CD14-positive monocyte (primary cell): ENCODE measurements around the gene THSD7A. TPM values are rescaled to one million over a fixed set of nuclear protein-coding genes. Genes with fewer than 3 reads are reported as not detected.

Experiments used
- DNase-seq, 3 donors: peaks; one replicate each; pipeline ENCODE4 v3.0.0-alpha.2; 2011 to 2022
- H2AFZ ChIP-seq: 2 replicates; pipeline ENCODE4 v1.6.0; 2012; ENCODE audit warnings: mild to moderate bottlenecking, low read depth, low read length, inconsistent platforms; ENCODE audit not compliant: insufficient read depth, poor library complexity, severe bottlenecking
- H3K27ac ChIP-seq, 2 donors: 1 replicate in 1 of 2; 2 replicates in 1 of 2; pipeline ENCODE4 v1.5.1; 2012 to 2013; ENCODE audit warnings: low read length in 2 of 2, control low read depth in 1 of 2, inconsistent platforms in 1 of 2, low read depth in 1 of 2, mild to moderate bottlenecking in 1 of 2
- H3K27me3 ChIP-seq, 2 donors: one replicate each; pipeline versions ENCODE4 v1.6.0 to v1.6.1; 2011 to 2013; ENCODE audit warnings: low read length in 2 of 2; ENCODE audit not compliant: control insufficient read depth in 2 of 2, insufficient read depth in 2 of 2
- H3K36me3 ChIP-seq, 2 donors: replicated peaks in 1 of 2; 1 replicate in 1 of 2; 2 replicates in 1 of 2; pipeline versions ENCODE4 v1.5.1 to v1.6.1; 2012 to 2013; ENCODE audit warnings: low read length in 2 of 2, control low read depth in 1 of 2, inconsistent platforms in 1 of 2, mild to moderate bottlenecking in 1 of 2; ENCODE audit not compliant: insufficient read depth in 2 of 2, control insufficient read depth in 1 of 2
- H3K4me1 ChIP-seq, 2 donors: 1 replicate in 1 of 2; 2 replicates in 1 of 2; pipeline versions ENCODE4 v1.5.1 to v1.6.1; 2012 to 2013; ENCODE audit warnings: low read length in 2 of 2, control low read depth in 1 of 2, inconsistent platforms in 1 of 2, mild to moderate bottlenecking in 1 of 2, moderate library complexity in 1 of 2; ENCODE audit not compliant: insufficient read depth in 2 of 2, control insufficient read depth in 1 of 2
- H3K4me2 ChIP-seq: replicated peaks from 2 replicates; pipeline ENCODE3; 2012; ENCODE audit warnings: low read length, moderate library complexity, mild to moderate bottlenecking; ENCODE audit not compliant: poor library complexity, severe bottlenecking; ENCODE audit errors: extremely low read depth
- H3K4me3 ChIP-seq, 3 experiments: fragments of 200-600 bp in 1 of 3; sonication (generic) in 1 of 3; replicated peaks in 1 of 3; 1 replicate in 2 of 3; 2 replicates in 1 of 3; pipeline ENCODE4 v1.5.1; 2011 to 2013; ENCODE audit warnings: low read length in 3 of 3, mild to moderate bottlenecking in 3 of 3, control low read depth in 2 of 3, low read depth in 2 of 3, inconsistent platforms in 1 of 3, moderate library complexity in 1 of 3
- H3K79me2 ChIP-seq: 2 replicates; pipeline ENCODE4 v1.6.0; 2012; ENCODE audit warnings: mild to moderate bottlenecking, control low read depth, inconsistent platforms, low read length, moderate library complexity; ENCODE audit not compliant: insufficient read depth
- H3K9ac ChIP-seq: 2 replicates; pipeline ENCODE4 v1.6.0; 2017; ENCODE audit warnings: low read length, mild to moderate bottlenecking; ENCODE audit not compliant: insufficient read depth, poor library complexity, severe bottlenecking
- H3K9me3 ChIP-seq, 2 donors: replicated peaks in 1 of 2; 1 replicate in 1 of 2; 2 replicates in 1 of 2; pipeline versions ENCODE4 v1.5.1 to v1.6.1; 2012 to 2013; ENCODE audit warnings: low read length in 2 of 2, control low read depth in 1 of 2; ENCODE audit not compliant: control insufficient read depth in 1 of 2, insufficient read depth in 1 of 2
- H4K20me1 ChIP-seq: 2 replicates; pipeline ENCODE4 v1.6.0; 2012; ENCODE audit warnings: mild to moderate bottlenecking, low read length, control low read depth, moderate library complexity; ENCODE audit not compliant: insufficient read depth
- H3K27ac Mint-ChIP-seq, 7 donors: one replicate each; pipeline ENCODE4 v1.8.0; 2020; ENCODE audit warnings: mild to moderate bottlenecking in 7 of 7, mixed read lengths in 7 of 7, moderate library complexity in 6 of 7, inconsistent platforms in 2 of 7
- H3K27me3 Mint-ChIP-seq, 3 donors: one replicate each; pipeline ENCODE4 v1.8.0; 2021 to 2022; ENCODE audit warnings: low read depth in 3 of 3, mild to moderate bottlenecking in 3 of 3, mixed read lengths in 3 of 3, moderate library complexity in 3 of 3, inconsistent platforms in 1 of 3
- H3K36me3 Mint-ChIP-seq, 2 donors: one replicate each; pipeline ENCODE4 v1.8.0; 2020; ENCODE audit warnings: mixed read lengths in 2 of 2, inconsistent platforms in 1 of 2, mild to moderate bottlenecking in 1 of 2
- H3K4me1 Mint-ChIP-seq: one replicate; pipeline ENCODE4 v1.8.0; 2020; ENCODE audit warnings: mild to moderate bottlenecking, mixed read lengths
- H3K4me3 Mint-ChIP-seq, 2 donors: one replicate each; pipeline ENCODE4 v1.8.0; 2020; ENCODE audit warnings: mild to moderate bottlenecking in 2 of 2, mixed read lengths in 2 of 2, moderate library complexity in 1 of 2
- H3K9me3 Mint-ChIP-seq, 7 donors: one replicate each; pipeline ENCODE4 v1.8.0; 2020 to 2022; ENCODE audit warnings: mixed read lengths in 7 of 7, mild to moderate bottlenecking in 6 of 7, moderate library complexity in 6 of 7, inconsistent platforms in 2 of 7
- WGBS: methylation state at CpG from one replicate; pipeline ENCODE4 v1.1.5; 2013; ENCODE audit warnings: missing lambda C conversion rate; ENCODE audit not compliant: insufficient coverage; 5-methylcytosine and 5-hydroxymethylcytosine counted together
- intact Hi-C, 2 donors: fragments of 100-400 bp; cut with micrococcal nuclease; formaldehyde crosslinking; loops; one replicate each; pipeline versions ENCODE4 v1.15.0 to v1.15.1; 2023
- polyA plus RNA-seq, 3 donors: library from polyadenylated mRNA; depleted of rRNA in 1 of 3; unstranded in 2 of 3; stranded (reverse) in 1 of 3; fragments of 300-500 nt in 2 of 3; fragments of >200 nt in 1 of 3; fragmentation: Illumina TruSeq in 2 of 3; gene quantifications; 1 replicate in 2 of 3; 2 replicates in 1 of 3; pipeline ENCODE4 v1.2.3, GENCODE V29; 2012 to 2021
- TF ChIP-seq, protein P1 (sequence below): fragments of 200-600 bp; IDR thresholded peaks from one replicate; pipeline ENCODE4 v1.8.0; 2022; ENCODE audit warnings: antibody characterized with exemption, mild to moderate bottlenecking

The THSD7A gene
- polyA plus RNA-seq, 3 donors, result under 0.01 TPM; not detected in 2

DNA sequence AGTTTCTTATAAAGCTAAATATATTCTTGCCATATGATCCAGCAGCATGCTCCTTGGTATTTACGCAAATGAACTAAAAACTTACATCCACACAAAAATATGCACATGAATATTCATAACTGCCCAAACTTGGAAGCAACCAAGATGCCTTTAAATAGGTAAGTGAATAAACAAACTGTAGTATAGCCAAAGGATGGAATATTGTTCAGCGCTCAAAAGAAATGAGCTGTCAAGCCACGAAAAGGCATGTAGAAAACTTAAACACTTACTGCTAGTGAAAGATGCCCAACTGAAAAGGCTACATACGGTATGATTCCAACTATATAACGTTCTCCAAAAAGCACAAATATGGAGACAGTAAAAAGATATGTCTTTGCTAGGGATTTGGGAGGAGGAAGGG, 12.7 kb downstream of the THSD7A start:
- TF ChIP-seq, protein P1, sequence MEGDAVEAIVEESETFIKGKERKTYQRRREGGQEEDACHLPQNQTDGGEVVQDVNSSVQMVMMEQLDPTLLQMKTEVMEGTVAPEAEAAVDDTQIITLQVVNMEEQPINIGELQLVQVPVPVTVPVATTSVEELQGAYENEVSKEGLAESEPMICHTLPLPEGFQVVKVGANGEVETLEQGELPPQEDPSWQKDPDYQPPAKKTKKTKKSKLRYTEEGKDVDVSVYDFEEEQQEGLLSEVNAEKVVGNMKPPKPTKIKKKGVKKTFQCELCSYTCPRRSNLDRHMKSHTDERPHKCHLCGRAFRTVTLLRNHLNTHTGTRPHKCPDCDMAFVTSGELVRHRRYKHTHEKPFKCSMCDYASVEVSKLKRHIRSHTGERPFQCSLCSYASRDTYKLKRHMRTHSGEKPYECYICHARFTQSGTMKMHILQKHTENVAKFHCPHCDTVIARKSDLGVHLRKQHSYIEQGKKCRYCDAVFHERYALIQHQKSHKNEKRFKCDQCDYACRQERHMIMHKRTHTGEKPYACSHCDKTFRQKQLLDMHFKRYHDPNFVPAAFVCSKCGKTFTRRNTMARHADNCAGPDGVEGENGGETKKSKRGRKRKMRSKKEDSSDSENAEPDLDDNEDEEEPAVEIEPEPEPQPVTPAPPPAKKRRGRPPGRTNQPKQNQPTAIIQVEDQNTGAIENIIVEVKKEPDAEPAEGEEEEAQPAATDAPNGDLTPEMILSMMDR, result no peak
- intact Hi-C loops, result no loop called here
- Mint-ChIP-seq H3K9me3 (peaks cover 0 to 6% (median 4%) of the 10 kb centered on the region in 7 donors), H3K36me3 (no peaks in the 10 kb centered on the region), H3K27me3 (no peaks in the 10 kb centered on the region), H3K4me3 (no peak overlapping the region), H3K27ac (no peak overlapping the region), H3K4me1 (no peaks in the 10 kb centered on the region)
- Histone ChIP-seq H3K9ac (no peak overlapping the region), H3K9me3 (peaks cover 0 to 6% of the 10 kb centered on the region in 2 donors), H3K79me2 (no peaks in the 10 kb centered on the region), H3K36me3 (no peaks in the 10 kb centered on the region), H4K20me1 (no peaks in the 10 kb centered on the region), H3K4me1 (no peaks in the 10 kb centered on the region), H3K4me3 (no peak overlapping the region), H3K4me2 (no peak overlapping the region), H3K27ac (no peak overlapping the region), H2AFZ (no peak overlapping the region), H3K27me3 (no peaks in the 10 kb centered on the region)
- no peak for DNase-seq
- no CpG with 5 or more reads among the region's 5 CpGs for WGBS

DNA sequence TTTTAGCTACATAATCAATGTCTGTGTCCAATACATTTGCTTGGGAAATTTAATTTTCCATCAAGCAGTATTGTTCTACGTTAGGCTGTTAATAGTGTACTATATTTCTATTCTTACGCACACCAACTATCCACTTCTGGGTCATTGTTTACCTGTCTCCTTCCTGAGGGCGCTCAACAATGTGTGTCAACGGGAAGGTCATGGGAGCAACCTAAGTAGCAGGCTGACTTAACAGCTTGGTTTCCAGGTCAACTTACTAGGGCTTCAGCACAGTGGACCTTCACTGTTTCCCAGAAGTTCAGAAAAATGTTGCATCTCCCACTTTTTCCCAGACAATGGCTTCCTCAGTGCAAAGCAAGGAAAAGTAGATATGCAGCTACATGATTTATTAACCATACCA, 13.7 kb downstream of the THSD7A start:
- Histone ChIP-seq H4K20me1 (no peaks in the 10 kb centered on the region), H3K9ac (no peak overlapping the region), H3K27ac (no peak overlapping the region), H3K4me2 (no peak overlapping the region), H3K27me3 (no peaks in the 10 kb centered on the region), H2AFZ (no peak overlapping the region), H3K79me2 (no peaks in the 10 kb centered on the region), H3K9me3 (peaks cover 0 to 6% of the 10 kb centered on the region in 2 donors), H3K4me3 (no peak overlapping the region), H3K36me3 (no peaks in the 10 kb centered on the region), H3K4me1 (no peaks in the 10 kb centered on the region)
- H3K27me3 Mint-ChIP-seq, result no peaks in the 10 kb centered on the region
- TF ChIP-seq, protein P1, result no peak
- no peaks in the 10 kb centered on the region for H3K36me3 Mint-ChIP-seq
- peaks cover 0 to 6% (median 4%) of the 10 kb centered on the region in 7 donors for H3K9me3 Mint-ChIP-seq
- intact Hi-C loops, result no loop called here
- WGBS, result 100% methylated on average over 2 of the region's 4 CpGs
- no peak overlapping the region for H3K27ac Mint-ChIP-seq
- no peak for DNase-seq
- no peaks in the 10 kb centered on the region for H3K4me1 Mint-ChIP-seq
- no peak overlapping the region for H3K4me3 Mint-ChIP-seq
